Muscle layer of duodenum (tissue), 2 donors: ENCODE measurements around the gene GCGR.

Source experiments
- H3K27ac ChIP-seq: one replicate; pipeline ENCODE4 v1.7.0; 2013; ENCODE audit warnings: mild to moderate bottlenecking, low read length
- H3K27me3 ChIP-seq: one replicate; pipeline ENCODE4 v1.7.0; 2013; ENCODE audit warnings: low read depth, mild to moderate bottlenecking, control low read depth, low read length
- H3K36me3 ChIP-seq, 2 donors: one replicate each; pipeline ENCODE4 v1.7.0; 2013; ENCODE audit warnings: low read length in 2 of 2, control low read depth in 1 of 2, mild to moderate bottlenecking in 1 of 2; ENCODE audit not compliant: insufficient read depth in 2 of 2, control insufficient read depth in 1 of 2
- H3K4me1 ChIP-seq, 2 donors: one replicate each; pipeline ENCODE4 v1.7.0; 2013; ENCODE audit warnings: low read length in 2 of 2, mild to moderate bottlenecking in 2 of 2, control low read depth in 1 of 2, moderate library complexity in 1 of 2; ENCODE audit not compliant: insufficient read depth in 2 of 2, control insufficient read depth in 1 of 2
- H3K4me3 ChIP-seq, 2 donors: one replicate each; pipeline ENCODE4 v1.7.0; 2013; ENCODE audit warnings: low read length in 2 of 2, low read depth in 1 of 2, mild to moderate bottlenecking in 1 of 2
- H3K9me3 ChIP-seq, 2 donors: one replicate each; pipeline ENCODE4 v1.7.0; 2013; ENCODE audit warnings: low read length in 2 of 2, control low read depth in 1 of 2, mild to moderate bottlenecking in 1 of 2; ENCODE audit not compliant: control insufficient read depth in 1 of 2
- donor health status: healthy.

The GCGR gene

DNA sequence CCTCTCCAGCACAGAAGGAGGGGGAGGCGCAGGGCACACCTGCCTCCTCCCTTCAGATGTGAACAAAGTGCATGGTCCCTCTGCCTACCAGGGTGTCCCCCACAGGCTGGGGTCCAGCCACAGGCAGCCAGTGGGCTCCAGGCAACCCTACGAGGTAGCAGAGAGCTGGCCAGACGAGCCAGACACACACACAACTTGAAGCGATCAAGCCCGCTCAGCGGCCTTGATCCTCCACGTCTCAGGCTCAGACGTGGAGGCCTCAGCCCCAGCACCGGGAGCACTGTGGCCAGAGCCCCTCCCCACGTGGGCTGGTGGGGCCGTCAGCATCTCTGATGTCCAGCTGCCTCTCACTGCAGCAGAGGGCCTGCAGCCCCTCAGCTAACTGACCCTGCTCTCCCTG, 20.6 kb downstream of the GCGR start:
- peaks cover 0 to 23% of the 10 kb centered on the region in 2 donors for H3K36me3 ChIP-seq
- no peak overlapping the region for H3K27ac ChIP-seq
- no peaks in the 10 kb centered on the region for H3K27me3 ChIP-seq
- no peak overlapping the region for H3K4me3 ChIP-seq
- H3K4me1 ChIP-seq = peaks cover 4 to 18% of the 10 kb centered on the region in 2 donors
- H3K9me3 ChIP-seq = no peaks in the 10 kb centered on the region

DNA sequence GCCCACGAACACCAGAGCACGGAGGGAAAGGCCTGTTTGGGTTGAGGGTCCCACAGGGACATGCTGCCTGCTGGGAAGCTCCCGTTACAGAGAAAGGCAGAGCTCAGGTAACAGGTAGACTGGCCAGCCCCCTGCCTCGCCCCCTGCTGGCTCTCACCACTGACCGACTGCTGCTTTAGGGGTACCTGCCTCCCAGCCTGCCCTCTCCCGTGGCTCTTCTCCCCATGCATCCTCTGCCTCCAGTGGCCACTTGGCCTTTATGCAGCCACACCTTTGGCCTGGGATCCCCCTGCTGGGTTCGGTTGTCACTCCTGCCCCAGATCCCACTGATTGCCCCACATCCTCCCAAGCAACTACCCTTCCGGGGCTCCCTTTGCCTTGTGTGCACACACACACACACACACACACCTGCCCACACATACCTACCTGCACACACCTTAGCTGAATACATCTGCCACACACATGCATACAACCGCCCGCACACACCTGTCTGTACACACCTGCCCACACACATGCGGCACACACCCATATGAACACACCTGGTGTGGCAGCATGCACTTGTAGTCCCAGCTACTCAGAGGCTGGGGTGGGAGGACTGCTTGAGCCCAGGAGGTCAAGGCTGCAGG, 22.0 kb downstream of the GCGR start:
- Histone ChIP-seq H3K27me3 (no peaks in the 10 kb centered on the region), H3K4me1 (peaks cover 4 to 18% of the 10 kb centered on the region in 2 donors), H3K36me3 (peaks cover 0 to 23% of the 10 kb centered on the region in 2 donors), H3K9me3 (no peaks in the 10 kb centered on the region), H3K4me3 (no peak overlapping the region), H3K27ac (no peak overlapping the region)

DNA sequence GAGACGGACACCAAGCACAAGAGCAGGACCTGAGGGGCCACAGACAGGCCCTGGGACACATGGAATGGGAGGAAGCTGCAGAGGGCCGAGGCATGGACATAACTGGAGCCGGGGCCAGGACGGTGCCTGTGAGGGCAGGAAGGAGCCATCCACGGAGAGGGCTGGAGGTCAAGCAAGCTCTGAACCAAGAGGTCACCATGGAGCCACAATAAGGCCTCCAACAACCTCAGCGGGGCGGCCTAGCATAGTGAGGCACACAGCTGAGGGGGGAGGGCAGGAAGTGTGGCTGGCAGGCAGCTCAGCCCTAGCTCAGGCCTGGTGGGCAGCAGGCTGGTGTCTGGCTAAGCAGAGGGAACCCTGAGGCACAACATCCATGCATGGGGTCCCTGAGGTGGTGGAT, 24.7 kb downstream of the GCGR start:
- Histone ChIP-seq H3K27me3 (no peaks in the 10 kb centered on the region), H3K9me3 (no peaks in the 10 kb centered on the region), H3K4me3 (no peak overlapping the region), H3K36me3 (peaks cover 0 to 15% of the 10 kb centered on the region in 2 donors), H3K27ac (no peak overlapping the region), H3K4me1 (peaks cover 5 to 22% of the 10 kb centered on the region in 2 donors)

DNA sequence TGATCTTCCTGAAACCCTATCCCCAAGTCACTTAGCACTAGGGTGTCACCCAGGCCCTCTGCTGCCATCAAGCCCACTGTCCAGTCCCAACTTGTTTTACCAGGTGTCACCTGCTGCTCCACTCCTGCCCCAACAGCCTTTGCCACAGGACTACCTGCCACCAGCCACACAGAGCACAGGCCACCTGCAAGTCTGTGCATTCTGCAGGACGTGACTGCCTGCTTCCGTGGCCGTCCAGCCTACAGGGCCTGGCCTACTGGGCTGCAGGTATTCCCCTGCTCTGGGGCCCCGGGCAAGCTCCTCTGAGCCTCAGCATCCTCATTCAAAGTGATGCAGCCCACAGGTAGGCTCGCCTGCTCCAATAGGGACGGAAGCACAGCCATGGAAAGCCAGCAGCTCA, 25.9 kb downstream of the GCGR start:
- Histone ChIP-seq H3K27ac (no peak overlapping the region), H3K4me1 (peaks cover 5 to 28% of the 10 kb centered on the region in 2 donors), H3K36me3 (peaks cover 0 to 3% of the 10 kb centered on the region in 2 donors), H3K4me3 (no peak overlapping the region), H3K27me3 (no peaks in the 10 kb centered on the region), H3K9me3 (no peaks in the 10 kb centered on the region)

DNA sequence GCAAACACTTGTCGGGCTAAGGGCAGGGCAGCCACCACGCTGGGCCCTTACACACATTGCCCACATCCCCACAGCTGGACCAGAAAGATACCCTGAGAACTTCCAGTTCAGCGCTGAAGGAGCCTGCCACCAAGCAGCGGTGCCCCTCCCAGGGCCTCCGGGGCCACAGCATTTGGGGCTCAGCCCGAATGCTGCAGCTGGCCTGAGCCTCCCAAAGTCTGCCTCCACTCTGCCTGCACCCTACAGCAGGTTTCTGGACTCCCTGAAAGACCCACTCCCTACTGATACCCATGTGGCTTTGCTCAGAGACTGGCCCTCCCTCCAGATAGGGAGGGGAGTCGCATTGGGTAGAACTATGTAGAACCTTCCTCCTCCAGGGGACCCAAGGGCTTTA, 27.6 kb downstream of the GCGR start:
- peak overlapping the region; percentile 79 to 86 for H3K4me3 ChIP-seq
- H3K27me3 ChIP-seq = no peaks in the 10 kb centered on the region
- H3K9me3 ChIP-seq = no peaks in the 10 kb centered on the region
- H3K36me3 ChIP-seq = peaks cover 0 to 3% of the 10 kb centered on the region in 2 donors
- H3K4me1 ChIP-seq = peaks cover 5 to 28% of the 10 kb centered on the region in 2 donors
- H3K27ac ChIP-seq = no peak overlapping the region

DNA sequence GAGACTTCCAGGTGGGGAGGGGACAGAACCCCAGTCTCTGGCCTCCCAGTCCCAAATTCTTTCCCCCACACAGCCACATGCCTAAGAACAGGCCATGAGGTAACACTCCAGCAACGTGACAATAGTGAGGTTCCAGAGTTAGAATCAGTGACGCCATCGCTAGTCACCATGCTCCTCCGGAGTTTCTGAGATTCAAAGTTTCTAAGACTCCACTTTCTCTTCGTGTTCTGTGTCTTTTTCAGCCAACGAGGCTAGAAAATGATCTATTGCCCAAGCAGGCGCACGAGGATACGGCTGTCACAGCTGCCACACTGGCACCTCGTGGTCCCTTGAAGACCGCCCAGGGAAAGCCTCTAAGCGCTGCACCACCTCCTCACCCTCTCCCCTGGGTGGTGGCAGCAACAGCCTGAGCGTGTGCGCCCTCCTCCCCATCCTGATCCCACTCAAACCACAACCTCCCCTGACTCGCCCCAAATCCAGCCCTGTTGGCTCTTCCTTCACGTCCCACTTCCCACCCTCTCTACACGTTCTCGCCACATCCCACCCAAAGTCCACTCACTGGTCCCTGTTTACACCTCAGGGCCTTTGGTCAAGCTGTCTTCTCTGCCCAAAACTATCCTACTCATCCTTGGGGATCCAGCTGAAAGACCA, 28.1 kb downstream of the GCGR start:
- H3K36me3 ChIP-seq = peaks cover 0 to 3% of the 10 kb centered on the region in 2 donors
- peak overlapping the region; percentile 89 for H3K27ac ChIP-seq
- H3K4me3 ChIP-seq = peak overlapping the region; percentile 79 to 86
- H3K27me3 ChIP-seq = no peaks in the 10 kb centered on the region
- H3K4me1 ChIP-seq = peaks cover 5 to 28% of the 10 kb centered on the region in 2 donors
- no peaks in the 10 kb centered on the region for H3K9me3 ChIP-seq

DNA sequence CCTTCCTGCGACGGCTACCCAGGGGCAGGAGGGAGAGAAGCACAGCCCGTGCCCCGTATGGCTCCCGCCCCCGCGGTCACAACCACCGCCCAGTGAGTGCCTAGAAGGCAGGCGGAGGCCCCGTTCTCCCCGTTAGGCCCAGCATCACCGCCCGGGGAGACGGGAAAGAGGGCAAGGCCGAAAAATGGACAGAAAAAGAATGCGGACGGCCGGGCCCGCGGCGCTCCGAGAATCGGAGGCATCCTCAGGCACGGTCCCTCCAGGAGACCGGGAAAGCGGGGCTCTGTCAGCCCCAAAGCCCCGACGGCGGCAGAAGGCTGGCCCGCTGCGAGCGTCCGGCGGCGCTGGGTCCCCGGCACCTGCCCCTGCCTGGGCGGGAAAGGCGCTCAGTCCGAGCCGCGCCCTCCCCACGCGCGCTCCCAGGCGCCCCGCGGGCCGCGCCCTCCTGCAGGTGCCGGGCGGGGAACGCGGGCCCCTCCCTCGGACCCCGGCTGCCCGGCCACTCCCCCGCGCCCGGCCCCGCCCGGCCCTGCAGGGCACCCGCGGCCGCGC, 28.7 kb downstream of the GCGR start:
- Histone ChIP-seq H3K4me1 (peaks cover 5 to 28% of the 10 kb centered on the region in 2 donors), H3K9me3 (no peaks in the 10 kb centered on the region), H3K4me3 (peak overlapping the region; percentile 79 to 86), H3K27ac (peak overlapping the region; percentile 89), H3K27me3 (no peaks in the 10 kb centered on the region), H3K36me3 (peaks cover 0 to 3% of the 10 kb centered on the region in 2 donors)

DNA sequence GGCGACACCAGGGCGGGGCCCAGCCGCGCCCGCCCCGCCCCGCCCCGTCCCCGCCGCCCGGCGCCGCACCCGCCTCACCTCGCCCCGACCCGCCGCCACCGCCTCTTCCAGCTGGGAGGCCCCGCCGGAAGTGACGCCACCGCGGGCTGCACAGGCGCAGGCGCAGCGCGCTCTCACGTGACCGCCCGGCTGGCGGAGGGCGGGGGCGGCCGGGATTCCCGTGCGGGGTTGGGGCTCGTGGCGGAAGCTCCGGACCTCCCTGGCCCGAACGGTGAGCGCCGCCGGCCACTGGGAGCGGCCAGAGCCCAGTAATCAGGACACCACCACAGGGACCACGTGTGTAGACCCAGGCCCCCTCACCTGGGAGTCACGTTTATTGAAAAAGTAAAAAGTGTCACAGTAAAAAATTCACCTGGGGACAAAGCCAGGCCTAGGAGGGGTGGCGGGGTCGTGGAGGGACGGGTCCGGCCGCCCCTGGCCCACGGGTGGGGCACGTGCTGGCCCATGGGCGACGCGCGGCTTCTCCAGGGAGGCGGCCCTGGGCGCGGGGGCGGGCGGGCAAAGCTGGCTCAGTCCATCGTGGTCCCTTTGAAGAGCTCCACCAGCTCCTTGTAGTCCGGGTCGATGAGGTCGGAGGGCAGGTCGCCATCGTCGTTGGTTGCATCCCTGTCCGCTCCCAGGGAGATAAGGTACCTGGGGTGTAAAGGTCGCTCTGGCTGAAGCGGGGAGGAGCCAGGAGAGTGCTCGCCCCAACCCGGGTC, 29.4 kb downstream of the GCGR start, which contains the start of gene MCRIP1:
TSS of gene MCRIP1 (minus strand) at position 132 of the 761 bp plus-strand sequence. CDS start 8,785 bp downstream, outside the sequence.
- H3K4me1 ChIP-seq = peaks cover 5 to 28% of the 10 kb centered on the region in 2 donors
- no peaks in the 10 kb centered on the region for H3K27me3 ChIP-seq
- H3K36me3 ChIP-seq = peaks cover 0 to 3% of the 10 kb centered on the region in 2 donors
- peak within 1 kb of the TSS; percentile 79 to 86 for H3K4me3 ChIP-seq
- H3K9me3 ChIP-seq = no peaks in the 10 kb centered on the region
- H3K27ac ChIP-seq = peak within 1 kb of the TSS; percentile 89

DNA sequence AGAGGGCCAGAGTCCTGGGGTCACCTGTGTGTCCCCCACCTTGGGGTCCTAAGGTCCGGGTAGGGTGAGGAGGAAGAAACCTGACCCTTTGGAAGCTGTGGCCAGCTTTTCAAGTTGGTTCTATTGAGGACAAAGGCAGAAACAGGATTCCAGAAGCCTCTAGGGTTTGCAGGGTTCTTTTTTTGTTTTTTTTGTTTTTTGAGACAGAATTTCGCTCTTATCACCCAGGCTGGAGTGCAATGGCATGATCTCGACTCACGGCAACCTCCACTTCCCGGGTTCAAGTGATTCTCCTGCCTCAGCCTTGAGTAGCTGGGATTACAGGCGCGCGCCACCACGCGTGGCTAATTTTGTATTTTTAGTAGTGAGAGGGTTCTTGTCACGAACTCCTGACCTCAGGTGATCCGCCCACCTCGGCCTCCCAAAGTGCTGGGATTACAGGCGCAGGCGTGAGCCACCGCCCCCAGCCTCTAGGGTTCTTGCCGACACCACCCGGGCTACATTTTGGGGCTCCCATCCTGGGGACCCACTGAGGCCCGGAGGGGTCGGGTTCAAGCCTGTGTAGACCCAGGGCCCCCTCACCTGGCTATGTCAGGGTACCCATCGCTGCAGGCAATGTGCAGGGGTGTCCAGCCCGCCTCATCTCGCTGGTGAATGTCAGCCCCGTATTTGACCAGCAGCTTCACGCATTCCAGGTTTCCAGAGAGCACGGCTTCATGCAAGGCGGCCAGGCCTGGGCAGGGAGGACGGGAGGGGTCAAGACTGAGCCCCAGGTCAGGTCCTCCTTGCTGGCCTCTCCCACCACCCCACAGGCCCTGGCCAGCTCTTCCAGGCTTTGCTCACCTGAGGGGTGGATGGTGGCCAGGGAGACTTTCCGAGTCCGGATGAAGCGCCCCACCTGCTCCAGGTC, 30.2 kb downstream of the GCGR start:
- H3K4me1 ChIP-seq = peaks cover 5 to 21% of the 10 kb centered on the region in 2 donors
- no peaks in the 10 kb centered on the region for H3K36me3 ChIP-seq
- no peaks in the 10 kb centered on the region for H3K9me3 ChIP-seq
- peak overlapping the region; percentile 72 for H3K27ac ChIP-seq
- H3K4me3 ChIP-seq = peak overlapping the region; percentile 55 to 62
- no peaks in the 10 kb centered on the region for H3K27me3 ChIP-seq

DNA sequence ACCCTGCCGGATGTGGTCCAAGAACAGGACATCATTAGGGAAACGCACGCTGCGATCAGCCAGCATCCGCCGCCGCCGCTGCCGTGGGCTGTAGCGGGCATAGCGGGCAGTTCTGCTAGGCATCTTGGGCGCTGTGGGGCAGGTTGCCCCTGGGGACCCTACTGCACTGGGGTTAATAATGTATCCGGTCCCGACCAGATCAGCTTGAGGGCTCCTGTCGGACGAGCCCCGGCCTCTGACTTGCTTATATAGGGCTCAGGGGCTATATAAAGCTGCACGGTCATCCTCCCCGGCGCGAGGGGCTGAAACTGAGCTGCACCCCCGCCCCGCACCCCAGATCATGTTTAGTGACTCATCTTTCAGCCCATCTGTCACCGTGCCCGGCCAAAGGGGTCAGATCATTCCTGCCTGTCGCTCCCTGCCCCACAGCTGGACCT, 30.9 kb downstream of the GCGR start, which contains the start of gene PPP1R27:
TSS of gene PPP1R27 (minus strand) at position 220 of the 437 bp plus-strand sequence. CDS start at position 123, 97 bp downstream.
- Histone ChIP-seq H3K36me3 (no peaks in the 10 kb centered on the region), H3K9me3 (no peaks in the 10 kb centered on the region), H3K27me3 (no peaks in the 10 kb centered on the region), H3K4me3 (peak within 1 kb of the TSS; percentile 55 to 62), H3K4me1 (peaks cover 5 to 21% of the 10 kb centered on the region in 2 donors), H3K27ac (peak within 1 kb of the TSS; percentile 72)
